Naive thymus-derived CD4-positive, alpha-beta T cell (primary cell): ENCODE results near the gene ARRDC5. TPM values are rescaled to one million over a fixed set of nuclear protein-coding genes. Genes with fewer than 3 reads are reported as not detected.
"Not testable (repeated sequence)": the region's sequence is repeated elsewhere in the genome, so short reads cannot be mapped to it uniquely, and the experiment has no call there.

ENCODE experiments used
- ATAC-seq: fragments of 150-1000 bp; cut with Tn5 transposase; 2 replicates; pipeline ENCODE4 v1.10.0; 2021; ENCODE audit warnings: mild to moderate bottlenecking, moderate library complexity
- CTCF ChIA-PET: fragments of 350-600 bp; sonication (Branson Sonifier 250); formaldehyde crosslinking; loops from one replicate; lab custom pipeline; 2021; ENCODE audit warnings: antibody characterized with exemption; lab: Charles Lee
- POLR2A ChIA-PET: fragments of 350-600 bp; sonication (Branson Sonifier 250); formaldehyde crosslinking; loops from one replicate; lab custom pipeline; 2021; ENCODE audit warnings: antibody characterized with exemption, inconsistent platforms; lab: Charles Lee
- DNase-seq, 9 donors: peaks; one replicate each; pipeline versions ENCODE4 v3.0.0 to v3.0.0-alpha.2; 2020 to 2022; ENCODE audit warnings: mixed read lengths in 1 of 9
- H3K27ac ChIP-seq: one replicate; pipeline ENCODE4 v1.7.0; 2013; ENCODE audit warnings: mild to moderate bottlenecking, low read depth, low read length, moderate library complexity
- H3K27me3 ChIP-seq, 2 donors: one replicate each; pipeline ENCODE4 v1.7.0; 2013; ENCODE audit warnings: low read length in 2 of 2, mild to moderate bottlenecking in 2 of 2, moderate library complexity in 2 of 2; ENCODE audit not compliant: control insufficient read depth in 2 of 2, insufficient read depth in 2 of 2
- H3K36me3 ChIP-seq, 3 experiments: 1 replicate in 2 of 3; 2 replicates in 1 of 3; pipeline ENCODE4 v1.7.0; 2013; ENCODE audit warnings: low read length in 3 of 3, mild to moderate bottlenecking in 3 of 3, moderate library complexity in 1 of 3; ENCODE audit not compliant: insufficient read depth in 3 of 3, control insufficient read depth in 2 of 3
- H3K4me1 ChIP-seq, 2 donors: one replicate each; pipeline ENCODE4 v1.7.0; 2013; ENCODE audit warnings: low read length in 2 of 2, mild to moderate bottlenecking in 2 of 2, moderate library complexity in 1 of 2; ENCODE audit not compliant: control insufficient read depth in 2 of 2, insufficient read depth in 2 of 2
- H3K4me3 ChIP-seq: 2 replicates; pipeline ENCODE4 v1.7.0; 2013; ENCODE audit warnings: mild to moderate bottlenecking, low read length
- H3K9me3 ChIP-seq, 3 experiments: 1 replicate in 2 of 3; 2 replicates in 1 of 3; pipeline ENCODE4 v1.7.0; 2013; ENCODE audit warnings: low read length in 3 of 3; ENCODE audit not compliant: control insufficient read depth in 2 of 3
- H3K27ac Mint-ChIP-seq, 9 donors: one replicate each; pipeline ENCODE4 v1.8.0; 2020 to 2022; ENCODE audit warnings: mixed read lengths in 9 of 9, mild to moderate bottlenecking in 8 of 9, moderate library complexity in 5 of 9, inconsistent platforms in 2 of 9
- H3K27me3 Mint-ChIP-seq, 5 donors: one replicate each; pipeline ENCODE4 v1.8.0; 2021 to 2022; ENCODE audit warnings: mixed read lengths in 5 of 5, mild to moderate bottlenecking in 1 of 5
- H3K36me3 Mint-ChIP-seq, 5 donors: one replicate each; pipeline ENCODE4 v1.8.0; 2020 to 2022; ENCODE audit warnings: mixed read lengths in 5 of 5, mild to moderate bottlenecking in 3 of 5, inconsistent platforms in 1 of 5
- H3K4me1 Mint-ChIP-seq, 7 donors: one replicate each; pipeline ENCODE4 v1.8.0; 2020 to 2022; ENCODE audit warnings: mixed read lengths in 7 of 7, mild to moderate bottlenecking in 3 of 7, inconsistent platforms in 1 of 7
- H3K4me3 Mint-ChIP-seq, 10 donors: one replicate each; pipeline ENCODE4 v1.8.0; 2020 to 2022; ENCODE audit warnings: mild to moderate bottlenecking in 10 of 10, mixed read lengths in 10 of 10, moderate library complexity in 6 of 10, inconsistent platforms in 2 of 10
- H3K9me3 Mint-ChIP-seq, 11 donors: one replicate each; pipeline ENCODE4 v1.8.0; 2020 to 2022; ENCODE audit warnings: mixed read lengths in 11 of 11, mild to moderate bottlenecking in 4 of 11, inconsistent platforms in 1 of 11, moderate library complexity in 1 of 11
- intact Hi-C, 2 donors: fragments of 100-400 bp; cut with micrococcal nuclease; formaldehyde crosslinking; loops; one replicate each; pipeline ENCODE4 v1.15.1; 2023
- polyA plus RNA-seq, 2 donors: library from polyadenylated mRNA; unstranded; fragments of 300-500 nt; fragmentation: Illumina TruSeq; gene quantifications; one replicate each; pipeline ENCODE4 v1.2.3, GENCODE V29; 2021
- total RNA-seq, 6 experiments: library from RNA in 5 of 6; stranded (reverse) in 5 of 6; gene quantifications; 1 replicate in 5 of 6; 2 replicates in 1 of 6; pipeline ENCODE4 v1.2.3 and lab custom pipeline; 2021 to 2026

The ARRDC5 gene
- total and polyA plus RNA-seq, 7 experiments from 2014 or later, result 2.7 to 28.6 (median 9.8) TPM

DNA sequence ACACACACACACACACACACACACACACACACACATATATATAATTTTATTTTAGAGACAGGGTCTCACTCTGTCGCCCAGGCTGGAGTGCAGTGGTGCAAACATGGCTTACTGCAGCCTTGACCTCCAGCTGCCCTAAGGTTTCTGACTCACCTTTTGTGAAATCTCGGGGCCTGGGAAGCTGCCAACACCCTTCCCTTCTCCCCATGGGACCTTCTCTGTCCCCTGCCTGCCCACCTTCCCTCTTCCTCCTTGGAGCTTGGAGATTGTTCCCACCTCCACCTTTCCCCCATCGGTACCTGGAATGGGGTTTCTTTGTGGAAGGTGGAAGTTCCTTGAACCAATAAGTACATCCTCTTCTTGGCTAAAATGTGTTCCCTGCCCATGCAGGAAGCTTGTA lies 6.3 kb downstream of the ARRDC5 start:
- ATAC-seq, result no peak
- intact Hi-C loops, result no loop called here
- Histone ChIP-seq H3K9me3 (no peaks in the 10 kb centered on the region), H3K4me1 (no peaks in the 10 kb centered on the region), H3K27me3 (no peaks in the 10 kb centered on the region), H3K4me3 (no peak overlapping the region), H3K36me3 (peaks cover 0 to 16% (median 0%) of the 10 kb centered on the region in 3 experiments), H3K27ac (no peak overlapping the region)
- Mint-ChIP-seq H3K9me3 (no peaks in the 10 kb centered on the region), H3K36me3 (peaks cover 0 to 5% (median 0%) of the 10 kb centered on the region in 5 donors), H3K4me3 (no peak overlapping the region), H3K27ac (no peak overlapping the region), H3K27me3 (no peaks in the 10 kb centered on the region), H3K4me1 (peaks cover 0 to 9% (median 3%) of the 10 kb centered on the region in 7 donors)
- CTCF ChIA-PET, result interaction anchor here (0.9 kb wide), 2 partner anchors 16 to 87 kb away, joined by 3 read pairs; no protein-coding TSS in a partner anchor
- no peak for DNase-seq
- POLR2A ChIA-PET, result interaction anchor here (0.8 kb wide), 1 partner anchor 20 kb away, joined by 4 read pairs; no protein-coding TSS in a partner anchor

DNA sequence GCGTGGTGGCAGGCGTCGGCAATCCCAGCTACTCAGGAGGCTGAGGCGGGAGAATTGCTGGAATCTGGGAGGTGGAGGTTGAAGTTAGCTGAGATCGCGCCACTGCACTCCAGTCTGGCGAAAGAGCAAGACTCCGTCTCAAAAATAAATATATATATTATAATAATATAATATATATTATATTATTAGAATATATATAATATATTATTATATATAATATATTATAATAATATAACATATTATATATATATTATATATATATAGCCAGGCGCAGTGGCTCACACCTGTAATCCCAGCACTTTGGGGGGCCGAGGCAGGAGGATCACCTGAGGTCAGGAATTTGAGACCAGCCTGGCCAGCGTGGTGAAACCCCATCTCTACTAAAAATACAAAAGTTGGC lies 9.7 kb downstream of the ARRDC5 start:
- H3K4me3 Mint-ChIP-seq, H3K4me1 ChIP-seq, POLR2A ChIA-PET, H3K9me3 Mint-ChIP-seq, H3K27me3 ChIP-seq, H3K4me3 ChIP-seq, H3K4me1 Mint-ChIP-seq, H3K27me3 Mint-ChIP-seq, ATAC-seq, DNase-seq, H3K9me3 ChIP-seq, intact Hi-C loops, H3K27ac ChIP-seq: not testable (repeated sequence)
- peak overlapping the region in 1 of 9 donors; percentile 25 for H3K27ac Mint-ChIP-seq
- H3K36me3 Mint-ChIP-seq, result peaks cover 0 to 17% (median 0%) of the 10 kb centered on the region in 5 donors
- CTCF ChIA-PET, result interaction anchor here (1.1 kb wide), 1 partner anchor 20 kb away, joined by 3 read pairs; no protein-coding TSS in a partner anchor
- H3K36me3 ChIP-seq, result peaks cover 0 to 26% (median 4%) of the 10 kb centered on the region in 3 experiments

DNA sequence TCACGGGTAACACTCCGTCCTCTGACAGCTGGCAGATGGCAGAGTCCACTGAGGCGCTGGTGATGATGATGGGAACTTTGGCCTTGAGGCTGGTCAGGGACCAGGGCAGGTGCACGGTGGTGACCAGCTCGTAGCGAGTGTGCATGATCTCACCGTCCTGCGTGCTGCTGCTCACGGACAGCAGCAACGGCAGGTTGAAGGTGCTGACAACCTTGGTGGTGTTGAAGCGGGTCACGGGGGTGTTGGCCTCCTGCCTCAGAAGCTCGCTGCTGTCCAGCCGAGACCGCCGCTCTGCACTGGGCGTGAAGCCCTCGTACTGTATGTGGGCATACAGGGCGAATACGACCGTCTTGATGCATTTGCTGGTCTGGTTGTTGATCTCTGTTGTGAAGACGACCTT lies 11.6 kb downstream of the ARRDC5 start:
- POLR2A ChIA-PET, result no interaction called here
- ATAC-seq (no peak), DNase-seq (no peak)
- H3K36me3 ChIP-seq, result peaks cover 0 to 14% (median 4%) of the 10 kb centered on the region in 3 experiments
- peaks cover 0 to 5% (median 0%) of the 10 kb centered on the region in 7 donors for H3K4me1 Mint-ChIP-seq
- no peaks in the 10 kb centered on the region for H3K9me3 ChIP-seq
- H3K4me1 ChIP-seq, result no peaks in the 10 kb centered on the region
- H3K27me3 ChIP-seq, result no peaks in the 10 kb centered on the region
- no peak overlapping the region for H3K27ac Mint-ChIP-seq
- no peak overlapping the region for H3K4me3 Mint-ChIP-seq
- H3K4me3 ChIP-seq, result no peak overlapping the region
- peaks cover 0 to 17% (median 0%) of the 10 kb centered on the region in 5 donors for H3K36me3 Mint-ChIP-seq
- H3K27me3 Mint-ChIP-seq, result no peaks in the 10 kb centered on the region
- CTCF ChIA-PET, result interaction anchor here (0.7 to 0.9 kb wide), 2 partner anchors 25 to 39 kb away, joined by 3 read pairs; no protein-coding TSS in a partner anchor
- H3K27ac ChIP-seq, result no peak overlapping the region
- intact Hi-C loops, result no loop called here
- no peaks in the 10 kb centered on the region for H3K9me3 Mint-ChIP-seq

DNA sequence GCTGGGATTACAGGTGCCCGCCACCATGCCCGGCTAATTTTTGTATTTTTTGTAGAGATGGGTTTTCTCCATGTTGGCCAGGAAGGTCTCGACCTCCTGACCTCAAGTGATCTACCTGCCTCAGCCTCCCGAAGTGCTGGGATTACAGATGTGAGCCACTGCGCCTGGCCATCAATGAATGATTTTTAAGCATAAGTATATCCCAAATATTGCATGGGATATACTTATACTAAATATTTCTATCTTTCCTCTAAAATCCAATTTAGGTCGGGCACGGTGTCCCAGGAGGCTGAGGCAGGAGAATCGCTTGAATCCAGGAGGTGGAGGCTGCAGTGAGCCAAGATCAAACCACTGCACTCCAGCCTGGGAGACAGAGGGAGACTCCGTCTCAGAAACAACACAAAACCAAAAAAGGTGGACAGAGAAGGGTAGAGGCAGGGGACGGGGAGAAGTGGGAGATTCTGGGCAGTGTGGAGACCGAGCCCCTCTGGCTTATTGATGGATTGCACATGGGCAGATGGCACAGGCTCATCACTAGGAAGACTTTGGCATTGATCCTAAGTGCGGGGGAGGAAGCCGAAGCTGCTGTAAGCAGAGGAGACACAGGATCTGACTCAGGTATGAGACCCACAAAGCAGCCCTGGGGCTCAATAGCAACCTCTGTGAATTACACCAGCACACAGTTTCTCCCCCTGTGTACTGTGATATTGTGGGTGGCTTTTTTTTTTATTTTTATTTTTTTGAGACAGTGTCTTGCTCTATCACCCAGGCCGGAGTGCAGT lies 13.5 kb downstream of the ARRDC5 start:
- Mint-ChIP-seq H3K27me3 (no peaks in the 10 kb centered on the region), H3K27ac (peak overlapping the region in 1 of 9 donors; percentile 43), H3K4me3 (no peak overlapping the region), H3K36me3 (peaks cover 0 to 14% (median 0%) of the 10 kb centered on the region in 5 donors), H3K9me3 (no peaks in the 10 kb centered on the region), H3K4me1 (no peaks in the 10 kb centered on the region)
- Histone ChIP-seq H3K4me3 (no peak overlapping the region), H3K36me3 (peaks cover 0 to 14% (median 4%) of the 10 kb centered on the region in 3 experiments), H3K9me3 (no peaks in the 10 kb centered on the region), H3K27me3 (no peaks in the 10 kb centered on the region), H3K4me1 (no peaks in the 10 kb centered on the region), H3K27ac (no peak overlapping the region)
- intact Hi-C loops, result no loop called here
- ATAC-seq (no peak), DNase-seq (no peak)
- ChIA-PET POLR2A (interaction anchor here (0.6 kb wide), 1 partner anchor 36 kb away, joined by 4 read pairs; no protein-coding TSS in a partner anchor), CTCF (interaction anchor here (1.1 kb wide), 1 partner anchor 22 kb away, joined by 4 read pairs; no protein-coding TSS in a partner anchor)

DNA sequence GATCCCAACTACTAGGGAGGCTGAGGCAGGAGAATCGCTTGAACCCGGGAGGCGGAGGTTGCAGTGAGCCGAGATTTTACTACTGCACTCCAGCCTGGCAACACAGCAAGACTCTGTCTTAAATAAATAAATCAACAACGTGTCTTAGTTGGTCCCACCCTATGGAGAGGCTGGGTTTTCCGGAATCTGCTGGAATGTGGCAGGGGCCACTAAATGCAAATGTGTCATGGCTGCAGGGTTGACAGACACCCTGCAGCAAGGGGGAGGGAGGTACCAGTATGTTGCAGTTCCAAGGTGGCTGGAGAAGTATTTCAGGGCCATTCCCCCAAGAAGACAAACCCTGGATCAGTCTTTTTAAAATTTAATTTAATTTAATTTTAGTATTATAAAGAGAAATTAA lies 14.9 kb downstream of the ARRDC5 start:
- ATAC-seq, H3K4me3 ChIP-seq, H3K27me3 Mint-ChIP-seq, H3K4me3 Mint-ChIP-seq, intact Hi-C loops, H3K27ac ChIP-seq, POLR2A ChIA-PET, H3K9me3 ChIP-seq, H3K4me1 ChIP-seq, H3K9me3 Mint-ChIP-seq, DNase-seq, H3K27ac Mint-ChIP-seq, H3K4me1 Mint-ChIP-seq, H3K27me3 ChIP-seq: not testable (repeated sequence)
- CTCF ChIA-PET, result interaction anchor here (0.6 kb wide), 1 partner anchor 26 kb away, joined by 4 read pairs; no protein-coding TSS in a partner anchor
- H3K36me3 ChIP-seq, result peaks cover 0 to 14% (median 4%) of the 10 kb centered on the region in 3 experiments
- peaks cover 0 to 14% (median 0%) of the 10 kb centered on the region in 5 donors for H3K36me3 Mint-ChIP-seq

DNA sequence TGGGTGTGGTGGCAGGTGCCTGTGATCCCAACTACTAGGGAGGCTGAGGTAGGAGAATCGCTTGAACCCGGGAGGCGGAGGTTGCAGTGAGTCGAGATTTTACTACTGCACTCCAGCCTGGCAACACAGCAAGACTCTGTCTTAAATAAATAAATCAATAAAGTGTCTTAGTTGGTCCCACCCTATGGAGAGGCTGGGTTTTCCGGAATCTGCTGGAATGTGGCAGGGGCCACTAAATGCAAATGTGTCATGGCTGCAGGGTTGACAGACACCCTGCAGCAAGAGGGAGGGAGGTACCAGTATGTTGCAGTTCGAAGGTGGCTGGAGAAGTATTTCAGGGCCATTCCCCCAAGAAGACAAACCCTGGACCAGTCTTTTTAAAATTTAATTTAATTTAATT lies 17.7 kb downstream of the ARRDC5 start:
- POLR2A ChIA-PET, DNase-seq, H3K9me3 ChIP-seq, H3K4me3 ChIP-seq, H3K36me3 Mint-ChIP-seq, CTCF ChIA-PET, H3K4me1 Mint-ChIP-seq, H3K36me3 ChIP-seq, H3K4me3 Mint-ChIP-seq, H3K27ac Mint-ChIP-seq, H3K27ac ChIP-seq, ATAC-seq, H3K4me1 ChIP-seq, H3K9me3 Mint-ChIP-seq, H3K27me3 ChIP-seq, intact Hi-C loops, H3K27me3 Mint-ChIP-seq: not testable (repeated sequence)
